ENCODE measurements around the gene DNM2. TPM values are rescaled to one million over a fixed set of nuclear protein-coding genes. Genes with fewer than 3 reads are reported as not detected.

DNM2 gene
- total and polyA plus RNA-seq, 9 of the 15 experiments (the other 6 are each of a cell fraction or from before 2014, with no cell fraction given), result 2.2 to 161 (median 72.6) TPM

- no peak overlapping the region for H3K9ac ChIP-seq (ENCODE audit: insufficient read depth in 1 of 2, low read depth in 2 of 2, low read length in 2 of 2)
- peak; percentile 42 for TF ChIP-seq RBM22 (IDR thresholded peaks at IDR 0.05; ENCODE audit: low read depth, low read length, poor library complexity, severe bottlenecking)
- TF ChIP-seq KLF13 (tag; IDR thresholded peaks at IDR 0.05; ENCODE audit: borderline replicate concordance, low read depth), result no peak
- H3K27me3 ChIP-seq (ENCODE audit: control insufficient read depth in 2 of 2, insufficient read depth in 2 of 2, low read length in 2 of 2), result no peaks in the 10 kb centered on the region
- peaks cover 7% of the 10 kb centered on the region; the same call in 1 of the 2 replicates for H4K20me1 ChIP-seq (replicated peaks; ENCODE audit: control insufficient read depth, insufficient read depth, low read length)
- no peak for DNase-seq (ENCODE audit: extremely low read depth in 1 of 4, low spot score in 3 of 4)
- WGBS (ENCODE audit: insufficient coverage, low coverage, missing lambda C conversion rate), result 67% methylated on average over 4 of the region's 5 CpGs
- ATAC-seq, result no peak
- POLR2A ChIA-PET, result no interaction called here
- peaks cover 8% of the 10 kb centered on the region for H3K9me1 ChIP-seq (ENCODE audit: control insufficient read depth, insufficient read depth, low read length)
- no TSS peak for BruUV-seq (replicated peaks)
- in situ Hi-C loops (cut with MboI) (no loop called here), intact Hi-C loops (cut with micrococcal nuclease) (no loop called here)
- CTCF ChIA-PET (ENCODE audit: low intra/inter-chr PET ratio), result no interaction called here
- FAIRE-seq, result no peak
- H3K9me3 ChIP-seq (replicated peaks; ENCODE audit: control insufficient read depth, insufficient read depth, low read depth, low read length), result no peaks in the 10 kb centered on the region
- no peak overlapping the region for H3K4me2 ChIP-seq (ENCODE audit: insufficient read depth, low read length)
- H3K4me1 ChIP-seq (replicated peaks in 1 of 2; ENCODE audit: control insufficient read depth in 2 of 2, insufficient read depth in 2 of 2, low read length in 2 of 2), result peaks cover 3 to 31% of the 10 kb centered on the region in 2 experiments; a peak in 4 of 5 replicates
- peaks cover 71% of the 10 kb centered on the region for H3K36me3 ChIP-seq (ENCODE audit: control insufficient read depth, insufficient read depth, low read length)
- H2AFZ ChIP-seq (ENCODE audit: low read depth, low read length), result no peak overlapping the region
- no peak overlapping the region for H3K27ac ChIP-seq (ENCODE audit: extremely low read depth, low read depth, low read length)
- H3K4me3 ChIP-seq, result no peak overlapping the region
- H3K79me2 ChIP-seq (ENCODE audit: control insufficient read depth, insufficient read depth, low read length), result peaks cover 73% of the 10 kb centered on the region
Observed at GRCh38 chr19:10763411-10763810, 45.5 kb downstream of the DNM2 start.

- Histone ChIP-seq H3K79me2 (ENCODE audit: control insufficient read depth, insufficient read depth, low read length) (peaks cover 75% of the 10 kb centered on the region), H3K27ac (ENCODE audit: extremely low read depth, low read depth, low read length) (no peak overlapping the region), H3K9me3 (replicated peaks; ENCODE audit: control insufficient read depth, insufficient read depth, low read depth, low read length) (no peaks in the 10 kb centered on the region), H3K36me3 (ENCODE audit: control insufficient read depth, insufficient read depth, low read length) (peaks cover 73% of the 10 kb centered on the region), H3K9me1 (ENCODE audit: control insufficient read depth, insufficient read depth, low read length) (peaks cover 8% of the 10 kb centered on the region), H3K4me3 (no peak overlapping the region), H3K27me3 (ENCODE audit: control insufficient read depth in 2 of 2, insufficient read depth in 2 of 2, low read length in 2 of 2) (no peaks in the 10 kb centered on the region), H3K4me1 (replicated peaks in 1 of 2; ENCODE audit: control insufficient read depth in 2 of 2, insufficient read depth in 2 of 2, low read length in 2 of 2) (peaks cover 4 to 36% of the 10 kb centered on the region in 2 experiments), H3K9ac (ENCODE audit: insufficient read depth in 1 of 2, low read depth in 2 of 2, low read length in 2 of 2) (peak overlapping the region in 1 of 2 experiments; percentile 71; a peak in 1 of 4 replicates), H3K4me2 (ENCODE audit: insufficient read depth, low read length) (no peak overlapping the region), H2AFZ (ENCODE audit: low read depth, low read length) (no peak overlapping the region), H4K20me1 (replicated peaks; ENCODE audit: control insufficient read depth, insufficient read depth, low read length) (peaks cover 11% of the 10 kb centered on the region; the same call in 1 of the 2 replicates)
- no TSS peak for BruUV-seq (replicated peaks)
- WGBS (ENCODE audit: insufficient coverage, low coverage, missing lambda C conversion rate), result 85% methylated on average over 8 of the region's 11 CpGs
- in situ Hi-C loops (cut with MboI), result no loop called here
- ChIA-PET CTCF (ENCODE audit: low intra/inter-chr PET ratio) (no interaction called here), POLR2A (no interaction called here)
- FAIRE-seq, result no peak
- DNase-seq (ENCODE audit: extremely low read depth in 1 of 4, low spot score in 3 of 4), result no peak
- TF ChIP-seq NFIC (IDR thresholded peaks at IDR 0.05) (peak; percentile 73), ZNF134 (CRISPR knock-in tag; conservative IDR thresholded peaks at IDR 0.05) (no peak), RBM22 (IDR thresholded peaks at IDR 0.05; ENCODE audit: low read depth, low read length, poor library complexity, severe bottlenecking) (peak; percentile 7), NFIX (CRISPR knock-in tag; IDR thresholded peaks at IDR 0.05; ENCODE audit: low read depth) (0 out of 2 replicates have a peak, but pooled peaks have one; percentile 1), CXXC5 (CRISPR knock-in tag; IDR thresholded peaks at IDR 0.05) (no peak)
- ATAC-seq, result no peak
- intact Hi-C loops (cut with micrococcal nuclease), result no loop called here
Observed at GRCh38 chr19:10763828-10764339, 46.0 kb downstream of the DNM2 start.
